GM10847 (cell line): ENCODE measurements around the gene KRT15.

ENCODE experiments used
- POLR2A ChIP-seq: IDR thresholded peaks from 2 replicates; pipeline ENCODE4 v1.6.1; 2011; ENCODE audit not compliant: insufficient read length; ENCODE audit errors: extremely low read depth

Gene KRT15

DNA sequence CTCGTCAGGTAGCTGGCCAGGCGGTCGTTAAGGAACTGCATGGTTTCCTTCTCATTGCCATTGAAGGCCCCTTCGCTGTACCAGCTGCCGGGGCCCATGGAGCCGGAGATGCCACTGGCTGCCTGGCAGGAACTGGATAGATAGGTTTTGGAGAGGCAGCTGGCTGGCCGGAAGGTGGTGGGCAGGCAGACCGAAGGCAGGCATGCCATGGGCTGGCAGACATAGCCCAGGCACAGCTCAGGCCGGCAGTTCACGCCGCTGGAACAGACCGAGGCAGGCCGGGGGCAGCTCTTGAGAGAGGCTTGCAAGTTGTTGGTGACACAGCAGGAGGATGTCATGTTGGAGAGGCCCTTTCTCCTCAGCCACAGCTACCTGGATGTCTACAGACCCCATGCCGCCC, 51.7 kb downstream of the KRT15 start, which contains the start of gene KRT32:
KRT32 (minus strand) TSS at position 399 of the 400 bp plus-strand sequence; CDS start at position 338, 61 bp downstream.
- no peak for TF ChIP-seq POLR2A

DNA sequence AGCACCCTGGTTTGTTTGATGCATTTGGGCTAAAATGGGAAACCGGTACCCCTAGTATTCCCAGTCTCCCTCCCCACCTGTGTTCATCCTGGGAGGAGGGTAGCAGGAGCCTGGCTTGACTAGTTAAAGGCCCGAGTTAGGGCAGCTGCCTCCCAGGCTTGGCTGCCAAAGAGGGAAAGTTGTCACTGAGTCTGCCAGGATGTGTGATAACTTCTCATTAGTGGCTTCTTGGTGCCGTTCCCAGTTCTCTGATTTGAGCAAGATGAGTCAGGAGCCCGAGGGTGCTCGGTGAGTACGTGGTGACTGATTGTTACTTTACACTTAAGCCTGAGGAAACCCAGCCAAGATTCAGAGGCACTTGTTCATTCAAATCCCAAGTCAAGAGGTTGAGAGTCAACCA, 54.0 kb downstream of the KRT15 start:
- TF ChIP-seq POLR2A, result no peak

- TF ChIP-seq POLR2A, result no peak
Observed at GRCh38 chr17:41464173-41464572, 54.5 kb downstream of the KRT15 start.

- no peak for TF ChIP-seq POLR2A
Observed at GRCh38 chr17:41463746-41464145, 54.9 kb downstream of the KRT15 start.
